H9 (cell line): ENCODE data around the gene GHRL. TPM values are rescaled to one million over a fixed set of nuclear protein-coding genes. Genes with fewer than 3 reads are reported as not detected.

ENCODE experiments used
- DNase-seq: peaks from one replicate; pipeline ENCODE4 v3.0.0-alpha.2; 2017
- H2AFZ ChIP-seq: one replicate; pipeline ENCODE4 v1.6.1; 2013; ENCODE audit warnings: mild to moderate bottlenecking, low read length, control low read depth, moderate library complexity
- H2AK5ac ChIP-seq: 2 replicates; pipeline ENCODE4 v1.6.1; 2013; ENCODE audit warnings: low read length, control low read depth, mixed read lengths; ENCODE audit not compliant: insufficient read length
- H2BK120ac ChIP-seq: one replicate; pipeline ENCODE4 v1.6.1; 2013; ENCODE audit warnings: low read depth, mild to moderate bottlenecking, low read length, control low read depth, inconsistent platforms; ENCODE audit not compliant: poor library complexity, severe bottlenecking
- H2BK12ac ChIP-seq: 2 replicates; pipeline ENCODE4 v1.6.1; 2013; ENCODE audit warnings: low read length, control low read depth, mixed read lengths, low read depth; ENCODE audit not compliant: insufficient read length
- H2BK15ac ChIP-seq: 2 replicates; pipeline ENCODE4 v1.6.1; 2013; ENCODE audit warnings: low read depth, low read length, control low read depth
- H2BK20ac ChIP-seq: one replicate; pipeline ENCODE4 v1.6.1; 2013; ENCODE audit warnings: low read depth, mild to moderate bottlenecking, low read length, control low read depth, inconsistent platforms; ENCODE audit not compliant: poor library complexity, severe bottlenecking
- H2BK5ac ChIP-seq: 2 replicates; pipeline ENCODE4 v1.6.1; 2013; ENCODE audit warnings: low read length, control low read depth, mixed read lengths; ENCODE audit not compliant: insufficient read length
- H3K14ac ChIP-seq: 2 replicates; pipeline ENCODE4 v1.6.1; 2013; ENCODE audit warnings: low read length, control low read depth; ENCODE audit not compliant: insufficient read depth
- H3K18ac ChIP-seq: 2 replicates; pipeline ENCODE4 v1.6.1; 2013; ENCODE audit warnings: low read depth, mild to moderate bottlenecking, mixed read lengths, low read length, control low read depth; ENCODE audit not compliant: insufficient read length
- H3K23ac ChIP-seq: 2 replicates; pipeline ENCODE4 v1.6.1; 2013; ENCODE audit warnings: low read length, control low read depth, mixed read lengths, low read depth; ENCODE audit not compliant: insufficient read length
- H3K23me2 ChIP-seq: 2 replicates; pipeline ENCODE4 v1.6.1; 2013; ENCODE audit warnings: low read depth, mild to moderate bottlenecking, mixed read lengths, low read length, control low read depth; ENCODE audit not compliant: insufficient read length, poor library complexity, severe bottlenecking
- H3K27ac ChIP-seq: 2 replicates; pipeline ENCODE4 v1.5.1; 2013; ENCODE audit warnings: low read length, control low read depth, mixed read lengths, low read depth; ENCODE audit not compliant: insufficient read length
- H3K27me3 ChIP-seq: 2 replicates; pipeline ENCODE4 v1.6.1; 2013; ENCODE audit warnings: low read length, control low read depth, inconsistent platforms; ENCODE audit not compliant: insufficient read depth
- H3K4ac ChIP-seq: 2 replicates; pipeline ENCODE4 v1.6.1; 2013; ENCODE audit warnings: low read depth, mild to moderate bottlenecking, control low read depth, inconsistent platforms, low read length, moderate library complexity
- H3K4me1 ChIP-seq: 2 replicates; pipeline ENCODE4 v1.6.1; 2013; ENCODE audit warnings: low read length, control low read depth, inconsistent platforms; ENCODE audit not compliant: insufficient read depth
- H3K4me2 ChIP-seq: 2 replicates; pipeline ENCODE4 v1.6.1; 2013; ENCODE audit warnings: low read length, control low read depth, mixed read lengths; ENCODE audit not compliant: insufficient read length, insufficient read depth
- H3K56ac ChIP-seq: 2 replicates; pipeline ENCODE4 v1.6.1; 2013; ENCODE audit warnings: low read depth, mild to moderate bottlenecking, mixed read lengths, low read length, control low read depth; ENCODE audit not compliant: insufficient read length
- H3K79me1 ChIP-seq: 2 replicates; pipeline ENCODE4 v1.6.1; 2013; ENCODE audit warnings: low read depth, mild to moderate bottlenecking, moderate library complexity, low read length, control low read depth, inconsistent platforms; ENCODE audit not compliant: insufficient read depth, poor library complexity, severe bottlenecking
- H3K79me2 ChIP-seq: 2 replicates; pipeline ENCODE4 v1.6.1; 2013; ENCODE audit warnings: low read length, control low read depth, inconsistent platforms; ENCODE audit not compliant: insufficient read depth
- H3K9ac ChIP-seq: 2 replicates; pipeline ENCODE4 v1.6.1; 2013; ENCODE audit warnings: low read length, control low read depth, mixed read lengths; ENCODE audit not compliant: insufficient read length; ENCODE audit errors: extremely low read depth
- H3K9me3 ChIP-seq: one replicate; pipeline ENCODE4 v1.6.1; 2013; ENCODE audit warnings: low read depth, low read length, inconsistent platforms; ENCODE audit not compliant: control insufficient read depth
- H3T11ph ChIP-seq: one replicate; pipeline ENCODE4 v1.6.1; 2013; ENCODE audit warnings: mild to moderate bottlenecking, low read length, control low read depth, inconsistent platforms
- H4K20me1 ChIP-seq: one replicate; pipeline ENCODE4 v1.6.1; 2013; ENCODE audit not compliant: control insufficient read depth, insufficient read length, insufficient read depth
- H4K5ac ChIP-seq: 2 replicates; pipeline ENCODE4 v1.6.1; 2013; ENCODE audit warnings: low read depth, mild to moderate bottlenecking, mixed read lengths, low read length, control low read depth; ENCODE audit not compliant: insufficient read length
- H4K8ac ChIP-seq: replicated peaks from 2 replicates; pipeline ENCODE4 v1.6.1; 2013; ENCODE audit warnings: low read length, control low read depth, mixed read lengths, low read depth; ENCODE audit not compliant: insufficient read length
- H4K91ac ChIP-seq: 2 replicates; pipeline ENCODE4 v1.6.1; 2013; ENCODE audit warnings: low read depth, mild to moderate bottlenecking, moderate library complexity, mixed read lengths, low read length, control low read depth; ENCODE audit not compliant: insufficient read length
- H3K27ac Mint-ChIP-seq, 3 experiments: 2 replicates in 2 of 3; 3 replicates in 1 of 3; pipeline ENCODE4 v1.8.0; 2020 to 2021; ENCODE audit warnings: mixed read lengths in 3 of 3, mild to moderate bottlenecking in 1 of 3, moderate library complexity in 1 of 3
- H3K27me3 Mint-ChIP-seq: 2 replicates; pipeline ENCODE4 v1.8.0; 2021; ENCODE audit warnings: low read depth, mild to moderate bottlenecking, moderate library complexity, mixed read lengths
- H3K36me3 Mint-ChIP-seq, 3 experiments: 2 replicates in 2 of 3; 3 replicates in 1 of 3; pipeline ENCODE4 v1.8.0; 2020 to 2021; ENCODE audit warnings: low read depth in 3 of 3, mixed read lengths in 3 of 3; ENCODE audit not compliant: insufficient read depth in 1 of 3
- H3K4me1 Mint-ChIP-seq, 2 experiments: 2 replicates each; pipeline ENCODE4 v1.8.0; 2020; ENCODE audit warnings: mixed read lengths in 2 of 2
- H3K4me3 Mint-ChIP-seq, 2 experiments: 2 replicates in 1 of 2; 3 replicates in 1 of 2; pipeline ENCODE4 v1.8.0; 2020 to 2021; ENCODE audit warnings: mild to moderate bottlenecking in 2 of 2, mixed read lengths in 2 of 2, moderate library complexity in 1 of 2
- H3K9me3 Mint-ChIP-seq, 2 experiments: 2 replicates in 1 of 2; 3 replicates in 1 of 2; pipeline ENCODE4 v1.8.0; 2020; ENCODE audit warnings: mild to moderate bottlenecking in 2 of 2, mixed read lengths in 2 of 2, moderate library complexity in 1 of 2
- WGBS: extraction: QIAGEN DNeasy Blood & Tissue Kit; methylation state at CpG from one replicate; pipeline ENCODE4 v1.1.7; 2013; ENCODE audit warnings: missing lambda C conversion rate, low lambda C conversion rate, mixed read lengths; ENCODE audit not compliant: insufficient read length; ENCODE audit errors: extremely low coverage; 5-methylcytosine and 5-hydroxymethylcytosine counted together
- microRNA-seq: library from miRNA; unstranded; fragments of <30 nt; microRNA quantifications from one replicate; pipeline ENCODE4, GENCODE V29; 2020; ENCODE audit warnings: borderline microRNAs expressed
- total RNA-seq: library from RNA; stranded (reverse); gene quantifications from 2 replicates; pipeline ENCODE4 v1.2.1, GENCODE V29; 2021
- TF ChIP-seq, protein P1 (sequence below): fragments of 200-600 bp; sonication (generic); conservative IDR thresholded peaks from 3 replicates; pipeline ENCODE4 v1.8.0; 2021; ENCODE audit warnings: antibody characterized with exemption, mild to moderate bottlenecking

GHRL gene
- total RNA-seq, 1 experiment from 2014 or later: 1.3 TPM

DNA sequence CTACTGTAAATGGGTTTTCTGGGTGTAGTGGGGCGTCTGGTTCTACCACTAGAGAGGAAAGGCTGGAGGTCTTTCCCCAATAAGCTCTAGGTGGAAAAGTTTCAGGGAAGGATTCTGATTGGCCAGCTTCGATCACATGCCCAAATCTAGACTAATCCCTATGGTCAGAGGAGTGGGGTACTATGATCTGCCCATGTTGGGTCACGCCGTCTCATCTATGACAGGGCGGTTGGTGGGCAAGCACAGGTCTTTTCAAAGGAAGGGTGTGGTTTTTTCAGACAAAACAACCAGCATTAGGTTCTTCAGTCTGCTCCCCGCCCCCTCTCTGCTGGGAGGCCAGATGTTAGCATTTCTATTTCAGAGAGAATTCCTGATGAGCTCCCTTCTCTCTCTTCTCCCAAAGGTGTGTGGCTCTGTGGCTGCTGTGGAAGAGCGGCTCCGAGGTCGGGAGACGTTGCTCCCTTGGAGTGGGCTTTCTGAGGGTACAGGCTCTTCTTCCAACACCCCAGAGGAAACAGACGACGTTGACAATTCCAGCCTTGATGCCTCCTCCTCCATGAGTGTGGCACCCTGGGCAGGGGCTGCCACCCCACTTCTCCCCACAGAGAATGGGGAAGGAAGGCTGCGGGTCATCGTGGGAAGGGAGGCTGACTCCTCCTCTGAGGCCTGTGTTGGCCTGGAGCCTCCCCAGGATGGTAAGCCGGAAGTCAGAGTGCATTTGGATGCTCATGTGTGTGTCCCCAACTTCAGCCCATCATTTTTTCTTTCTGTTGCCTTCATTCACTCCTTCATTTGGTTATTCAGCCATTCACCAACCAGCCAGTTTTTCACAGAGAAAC, 54.2 kb downstream of the GHRL start:
- Histone ChIP-seq H2BK5ac (no peak overlapping the region), H4K20me1 (no peaks in the 10 kb centered on the region), H2BK15ac (no peak overlapping the region), H3K4me1 (no peaks in the 10 kb centered on the region), H2AK5ac (no peak overlapping the region), H3K18ac (no peak overlapping the region), H3K56ac (no peak overlapping the region), H3K23ac (no peak overlapping the region), H3K9ac (no peak overlapping the region), H3K27ac (no peak overlapping the region), H3K23me2 (no peaks in the 10 kb centered on the region), H2AFZ (no peak overlapping the region), H3K27me3 (no peaks in the 10 kb centered on the region), H4K91ac (no peak overlapping the region), H3K79me2 (no peaks in the 10 kb centered on the region), H2BK12ac (no peak overlapping the region), H3K9me3 (no peaks in the 10 kb centered on the region), H4K5ac (no peak overlapping the region), H3K79me1 (no peaks in the 10 kb centered on the region), H4K8ac (no peak overlapping the region), H3K14ac (no peak overlapping the region), H2BK20ac (no peak overlapping the region), H3T11ph (no peak overlapping the region), H2BK120ac (no peak overlapping the region), H3K4ac (no peak overlapping the region), H3K4me2 (no peak overlapping the region)
- H3K4me3 Mint-ChIP-seq: no peak overlapping the region
- H3K27ac Mint-ChIP-seq: peak overlapping the region in 2 of 3 experiments; percentile 50 to 71; a peak in 2 of 7 replicates
- peaks cover 14 to 27% of the 10 kb centered on the region in 2 experiments for H3K4me1 Mint-ChIP-seq
- no CpG with 5 or more reads among the region's 15 CpGs for WGBS
- no peak for DNase-seq
- H3K36me3 Mint-ChIP-seq: peaks cover 0 to 24% (median 2%) of the 10 kb centered on the region in 3 experiments; a peak in 5 of 7 replicates
- H3K27me3 Mint-ChIP-seq: peaks cover 2% of the 10 kb centered on the region
- TF ChIP-seq, protein P1, sequence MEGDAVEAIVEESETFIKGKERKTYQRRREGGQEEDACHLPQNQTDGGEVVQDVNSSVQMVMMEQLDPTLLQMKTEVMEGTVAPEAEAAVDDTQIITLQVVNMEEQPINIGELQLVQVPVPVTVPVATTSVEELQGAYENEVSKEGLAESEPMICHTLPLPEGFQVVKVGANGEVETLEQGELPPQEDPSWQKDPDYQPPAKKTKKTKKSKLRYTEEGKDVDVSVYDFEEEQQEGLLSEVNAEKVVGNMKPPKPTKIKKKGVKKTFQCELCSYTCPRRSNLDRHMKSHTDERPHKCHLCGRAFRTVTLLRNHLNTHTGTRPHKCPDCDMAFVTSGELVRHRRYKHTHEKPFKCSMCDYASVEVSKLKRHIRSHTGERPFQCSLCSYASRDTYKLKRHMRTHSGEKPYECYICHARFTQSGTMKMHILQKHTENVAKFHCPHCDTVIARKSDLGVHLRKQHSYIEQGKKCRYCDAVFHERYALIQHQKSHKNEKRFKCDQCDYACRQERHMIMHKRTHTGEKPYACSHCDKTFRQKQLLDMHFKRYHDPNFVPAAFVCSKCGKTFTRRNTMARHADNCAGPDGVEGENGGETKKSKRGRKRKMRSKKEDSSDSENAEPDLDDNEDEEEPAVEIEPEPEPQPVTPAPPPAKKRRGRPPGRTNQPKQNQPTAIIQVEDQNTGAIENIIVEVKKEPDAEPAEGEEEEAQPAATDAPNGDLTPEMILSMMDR: no peak
- H3K9me3 Mint-ChIP-seq: peaks cover 1 to 7% of the 10 kb centered on the region in 2 experiments; a peak in 2 of 5 replicates

Small RNA genes within 50 kb of the gene (microRNA-seq; reads per million reads assigned to microRNA genes)
- not detected for gene MIR378B

Other genes starting within 250 kb of the GHRL start
- gene FANCD2OS, start 184.7 kb downstream of the GHRL start, total RNA-seq: not detected in 2 replicates
- 119 and 121 TPM in 2 replicates for gene BRK1, start 177.3 kb downstream of the GHRL start, total RNA-seq
- gene VHL, start 151.2 kb downstream of the GHRL start, total RNA-seq: 62.2 and 64.4 TPM in 2 replicates
- gene IRAK2, start 128.0 kb downstream of the GHRL start, total RNA-seq: 0.37 and 0.61 TPM in 2 replicates
- 34.4 and 34.5 TPM in 2 replicates for gene TATDN2, start 44.5 kb downstream of the GHRL start, total RNA-seq
- 131 TPM in 2 replicates for gene SEC13, start 28.2 kb upstream of the GHRL start, total RNA-seq
- 0.22 and 0.33 TPM in 2 replicates for gene ATP2B2, start 212.6 kb upstream of the GHRL start, total RNA-seq